ENCODE results near the gene C9.

- TF ChIP-seq CTCF (IDR thresholded peaks at IDR 0.05) (no peak), POLR2A (IDR thresholded peaks at IDR 0.05; ENCODE audit: low read length) (no peak), ELK1 (IDR thresholded peaks at IDR 0.05; ENCODE audit: low read depth, low read length) (no peak), NR3C1 (IDR thresholded peaks at IDR 0.05) (no peak), USF2 (IDR thresholded peaks at IDR 0.05) (no peak), MAFK (IDR thresholded peaks at IDR 0.05; ENCODE audit: partially characterized antibody) (no peak), SMC3 (IDR thresholded peaks at IDR 0.05) (no peak), MYC (IDR thresholded peaks at IDR 0.05; ENCODE audit: borderline replicate concordance, low read length) (no peak), MAX (IDR thresholded peaks at IDR 0.05) (no peak), HDAC2 (IDR thresholded peaks at IDR 0.05) (no peak), CHD2 (IDR thresholded peaks at IDR 0.05; ENCODE audit: low read length, partially characterized antibody) (no peak), CEBPB (IDR thresholded peaks at IDR 0.05) (no peak), HOXB5 (CRISPR knock-in tag; IDR thresholded peaks at IDR 0.05) (no peak), REST (IDR thresholded peaks at IDR 0.05) (no peak)
These were observed 23.8 kb downstream of the C9 start for GRCh38 chr5:39340506-39340905.

Data from A549 (cell line).